Suprapubic skin (tissue), 4 donors: ENCODE results near the gene CATSPERB. TPM values are rescaled to one million over a fixed set of nuclear protein-coding genes. Genes with fewer than 3 reads are reported as not detected.
"Not testable (repeated sequence)": the region's sequence is repeated elsewhere in the genome, so short reads cannot be mapped to it uniquely, and the experiment has no call there.

Experiments used
- DNase-seq, 2 donors: peaks; one replicate each; pipeline ENCODE4 v3.0.0-alpha.2; 2019; ENCODE audit warnings: low spot score in 2 of 2
- H3K27ac ChIP-seq: fragments of 200-600 bp; sonication (generic); one replicate; pipeline ENCODE4 v1.5.1; 2019
- H3K27me3 ChIP-seq: fragments of 200-600 bp; sonication (generic); one replicate; pipeline ENCODE4 v1.5.1; 2019
- H3K36me3 ChIP-seq: fragments of 200-600 bp; sonication (generic); one replicate; pipeline ENCODE4 v1.5.1; 2019
- H3K4me1 ChIP-seq: fragments of 200-600 bp; sonication (generic); one replicate; pipeline ENCODE4 v1.5.1; 2019
- H3K4me3 ChIP-seq: fragments of 200-600 bp; sonication (generic); one replicate; pipeline ENCODE4 v1.5.1; 2019; ENCODE audit warnings: mild to moderate bottlenecking
- H3K9me3 ChIP-seq: fragments of 200-600 bp; sonication (generic); one replicate; pipeline ENCODE4 v1.5.1; 2019
- EP300 ChIP-seq: sonication (generic); formaldehyde crosslinking; IDR thresholded peaks from one replicate; pipeline ENCODE4 v1.6.1; 2017; ENCODE audit warnings: antibody characterized with exemption
- POLR2A ChIP-seq, 2 donors: fragments of 450-650 bp; IDR thresholded peaks; one replicate each; pipeline ENCODE4 v1.6.1; 2017; ENCODE audit warnings: antibody characterized with exemption in 2 of 2, mild to moderate bottlenecking in 2 of 2, moderate library complexity in 2 of 2
- POLR2AphosphoS5 ChIP-seq, 3 donors: sonication (generic); formaldehyde crosslinking; IDR thresholded peaks; one replicate each; pipeline ENCODE4 v1.6.1; 2017; ENCODE audit warnings: antibody characterized with exemption in 3 of 3
- whole genome bisulfite sequencing: methylation state at CpG from one replicate; pipeline ENCODE4 v1.1.5; 2018; 5-methylcytosine and 5-hydroxymethylcytosine counted together
- total RNA-seq, 4 donors: library from RNA; depleted of rRNA; stranded (reverse); fragments of >200 nt; gene quantifications; one replicate each; pipeline ENCODE4 v1.1.0, GENCODE V29; 2016
- TF ChIP-seq, protein P1 (sequence below), 2 donors: fragments of 200-600 bp in 1 of 2; fragments of 450-650 bp in 1 of 2; sonication (generic) in 1 of 2; IDR thresholded peaks; one replicate each; pipeline ENCODE4 v1.5.1; 2016 to 2019; ENCODE audit warnings: antibody characterized with exemption in 2 of 2, mild to moderate bottlenecking in 1 of 2, moderate library complexity in 1 of 2

The CATSPERB gene
- total RNA-seq, 4 donors from 2014 or later, result 0.16 to 1.3 (median 0.48) TPM

DNA sequence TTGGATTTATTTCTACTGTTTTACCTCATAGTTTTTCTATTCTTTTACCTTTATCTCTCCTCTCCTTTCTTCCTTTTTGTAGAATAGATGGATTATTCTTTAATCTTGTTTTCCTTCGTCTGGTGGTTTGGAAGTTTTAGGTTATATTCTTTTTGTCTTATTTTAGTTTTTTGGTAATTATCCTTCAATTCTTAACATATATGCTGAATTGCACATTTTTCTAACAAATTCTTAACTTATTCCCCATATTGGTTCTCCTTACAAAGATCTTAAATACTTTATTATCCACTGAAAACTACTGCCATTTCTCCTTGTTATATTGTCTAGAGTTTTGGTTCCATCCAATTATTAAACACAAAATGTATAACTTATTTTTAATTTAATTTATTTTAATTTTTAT is 42.3 kb downstream of the CATSPERB start:
- no peak for DNase-seq
- H3K4me3 ChIP-seq, result no peak overlapping the region
- H3K4me1 ChIP-seq, result no peaks in the 10 kb centered on the region
- H3K9me3 ChIP-seq, result peaks cover 6% of the 10 kb centered on the region
- 97% methylated on average over 1 of the region's 1 CpG for WGBS
- no peak overlapping the region for H3K27ac ChIP-seq
- no peaks in the 10 kb centered on the region for H3K27me3 ChIP-seq
- H3K36me3 ChIP-seq, result no peaks in the 10 kb centered on the region
- TF ChIP-seq, protein P1, sequence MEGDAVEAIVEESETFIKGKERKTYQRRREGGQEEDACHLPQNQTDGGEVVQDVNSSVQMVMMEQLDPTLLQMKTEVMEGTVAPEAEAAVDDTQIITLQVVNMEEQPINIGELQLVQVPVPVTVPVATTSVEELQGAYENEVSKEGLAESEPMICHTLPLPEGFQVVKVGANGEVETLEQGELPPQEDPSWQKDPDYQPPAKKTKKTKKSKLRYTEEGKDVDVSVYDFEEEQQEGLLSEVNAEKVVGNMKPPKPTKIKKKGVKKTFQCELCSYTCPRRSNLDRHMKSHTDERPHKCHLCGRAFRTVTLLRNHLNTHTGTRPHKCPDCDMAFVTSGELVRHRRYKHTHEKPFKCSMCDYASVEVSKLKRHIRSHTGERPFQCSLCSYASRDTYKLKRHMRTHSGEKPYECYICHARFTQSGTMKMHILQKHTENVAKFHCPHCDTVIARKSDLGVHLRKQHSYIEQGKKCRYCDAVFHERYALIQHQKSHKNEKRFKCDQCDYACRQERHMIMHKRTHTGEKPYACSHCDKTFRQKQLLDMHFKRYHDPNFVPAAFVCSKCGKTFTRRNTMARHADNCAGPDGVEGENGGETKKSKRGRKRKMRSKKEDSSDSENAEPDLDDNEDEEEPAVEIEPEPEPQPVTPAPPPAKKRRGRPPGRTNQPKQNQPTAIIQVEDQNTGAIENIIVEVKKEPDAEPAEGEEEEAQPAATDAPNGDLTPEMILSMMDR (IDR thresholded peaks at IDR 0.05), result no peak
- no peak for TF ChIP-seq POLR2A (IDR thresholded peaks at IDR 0.05)
- TF ChIP-seq POLR2AphosphoS5 (IDR thresholded peaks at IDR 0.05), result no peak
- no peak for TF ChIP-seq EP300

DNA sequence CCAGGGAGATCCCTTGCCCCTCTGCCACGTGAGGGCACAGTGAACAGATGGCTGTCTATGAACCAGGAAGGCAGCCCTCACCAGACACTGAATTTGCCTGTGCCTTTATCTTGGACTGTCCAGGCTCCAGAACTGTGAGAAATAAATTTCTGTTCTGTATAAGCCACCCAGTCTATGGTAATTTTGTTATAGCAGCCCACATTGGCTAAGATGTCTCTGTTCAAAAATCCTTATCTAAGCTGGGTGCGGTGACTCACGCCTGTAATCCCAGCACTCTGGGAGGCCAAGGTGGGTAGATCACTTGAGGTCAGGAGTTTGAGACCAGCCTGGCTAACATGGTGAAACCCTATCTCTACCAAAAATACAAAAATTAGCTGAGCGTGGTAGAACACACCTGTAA is 44.5 kb downstream of the CATSPERB start:
- H3K27ac ChIP-seq, H3K4me3 ChIP-seq, DNase-seq, H3K4me1 ChIP-seq, H3K9me3 ChIP-seq, H3K27me3 ChIP-seq, H3K36me3 ChIP-seq: not testable (repeated sequence)
- WGBS, result 87% methylated on average over 4 of the region's 4 CpGs

DNA sequence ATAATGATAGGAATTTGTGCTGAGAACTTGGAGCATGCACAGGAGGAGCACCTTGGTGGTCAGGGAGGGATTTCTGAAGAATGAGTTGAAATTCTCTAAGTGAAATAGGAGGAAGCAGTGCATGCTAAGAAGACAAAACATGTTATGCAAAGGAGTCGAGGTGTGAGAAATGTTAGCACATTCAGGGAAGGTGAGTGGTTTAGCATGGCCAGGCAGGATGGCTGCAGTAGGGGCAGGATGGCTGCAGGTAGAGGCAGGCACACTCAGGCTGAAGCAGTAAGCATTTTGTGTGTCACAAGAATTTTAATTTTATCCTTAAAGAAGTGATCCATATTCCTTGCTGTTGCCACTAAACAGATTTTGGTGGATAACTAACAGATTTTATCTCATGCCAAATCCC is 46.3 kb downstream of the CATSPERB start:
- H3K9me3 ChIP-seq, result peaks cover 5% of the 10 kb centered on the region
- no peak overlapping the region for H3K27ac ChIP-seq
- WGBS, result 53% methylated on average over 1 of the region's 1 CpG
- H3K4me3 ChIP-seq, result no peak overlapping the region
- TF ChIP-seq, protein P1 (IDR thresholded peaks at IDR 0.05), result no peak
- TF ChIP-seq POLR2AphosphoS5 (IDR thresholded peaks at IDR 0.05) (no peak), POLR2A (IDR thresholded peaks at IDR 0.05) (no peak), EP300 (no peak)
- H3K36me3 ChIP-seq, result no peaks in the 10 kb centered on the region
- H3K27me3 ChIP-seq, result no peaks in the 10 kb centered on the region
- H3K4me1 ChIP-seq, result no peaks in the 10 kb centered on the region
- DNase-seq, result no peak

DNA sequence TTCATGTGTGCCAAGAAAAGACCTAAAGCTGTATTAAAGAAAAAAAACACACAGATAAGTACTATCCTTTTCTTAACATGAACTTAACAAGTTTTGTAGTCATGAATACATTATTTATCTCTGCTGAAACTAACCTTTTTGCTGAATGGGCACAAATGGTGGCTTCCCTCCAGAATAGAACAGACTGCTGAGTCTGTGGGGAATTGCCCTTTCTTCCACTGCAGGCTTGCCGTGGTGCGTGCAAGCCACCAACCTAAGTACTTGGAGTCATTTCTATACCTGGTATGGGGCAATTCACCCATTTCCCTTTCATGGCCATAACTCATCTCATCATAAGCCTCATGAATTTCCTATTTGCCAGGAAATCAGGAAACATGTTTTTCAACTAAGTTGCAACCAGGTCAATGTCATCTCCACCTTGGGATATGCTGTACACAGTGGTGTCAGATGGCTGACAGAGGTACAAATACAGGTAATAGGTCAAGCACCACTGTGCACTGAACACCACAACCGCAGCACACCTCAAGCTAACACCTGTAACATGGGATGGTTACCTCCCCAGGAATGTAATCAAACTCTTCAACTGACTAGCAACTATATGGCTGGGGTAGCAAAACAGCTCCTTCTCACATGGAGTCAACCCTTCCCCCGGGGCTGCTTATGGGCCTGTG is 49.9 kb downstream of the CATSPERB start:
- no peak for DNase-seq
- Histone ChIP-seq H3K27ac (no peak overlapping the region), H3K9me3 (no peaks in the 10 kb centered on the region), H3K4me3 (no peak overlapping the region), H3K27me3 (no peaks in the 10 kb centered on the region), H3K36me3 (no peaks in the 10 kb centered on the region), H3K4me1 (no peaks in the 10 kb centered on the region)
- no peak for TF ChIP-seq POLR2AphosphoS5 (IDR thresholded peaks at IDR 0.05)
- no peak for TF ChIP-seq POLR2A (IDR thresholded peaks at IDR 0.05)
- no peak for TF ChIP-seq EP300
- TF ChIP-seq, protein P1 (IDR thresholded peaks at IDR 0.05), result no peak
- WGBS, result 65% methylated on average over 3 of the region's 4 CpGs

DNA sequence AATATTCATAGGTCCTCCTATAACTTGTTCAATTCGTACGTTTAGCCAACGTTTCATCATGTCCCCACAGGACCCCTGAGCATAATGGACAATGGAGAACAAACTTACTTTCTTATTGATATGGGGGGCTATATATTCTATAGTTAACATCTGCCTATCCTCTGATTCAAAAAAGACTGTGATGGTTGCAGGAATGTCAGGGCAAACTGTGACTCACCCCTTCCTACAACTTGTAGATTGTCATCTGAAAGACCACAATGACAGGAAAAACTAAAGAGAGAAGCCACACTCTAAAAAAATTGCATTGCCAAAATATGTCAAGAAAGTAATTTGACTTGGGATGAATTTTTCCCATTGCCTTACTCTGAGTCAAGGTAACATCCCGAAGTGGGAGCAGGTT is 50.8 kb downstream of the CATSPERB start:
- Histone ChIP-seq H3K9me3 (no peaks in the 10 kb centered on the region), H3K27me3 (no peaks in the 10 kb centered on the region), H3K4me1 (no peaks in the 10 kb centered on the region), H3K36me3 (no peaks in the 10 kb centered on the region), H3K27ac (no peak overlapping the region), H3K4me3 (no peak overlapping the region)
- TF ChIP-seq, protein P1 (IDR thresholded peaks at IDR 0.05), result no peak
- TF ChIP-seq POLR2A (IDR thresholded peaks at IDR 0.05) (no peak), POLR2AphosphoS5 (IDR thresholded peaks at IDR 0.05) (no peak), EP300 (no peak)
- WGBS, result 90% methylated on average over 4 of the region's 4 CpGs
- no peak for DNase-seq

DNA sequence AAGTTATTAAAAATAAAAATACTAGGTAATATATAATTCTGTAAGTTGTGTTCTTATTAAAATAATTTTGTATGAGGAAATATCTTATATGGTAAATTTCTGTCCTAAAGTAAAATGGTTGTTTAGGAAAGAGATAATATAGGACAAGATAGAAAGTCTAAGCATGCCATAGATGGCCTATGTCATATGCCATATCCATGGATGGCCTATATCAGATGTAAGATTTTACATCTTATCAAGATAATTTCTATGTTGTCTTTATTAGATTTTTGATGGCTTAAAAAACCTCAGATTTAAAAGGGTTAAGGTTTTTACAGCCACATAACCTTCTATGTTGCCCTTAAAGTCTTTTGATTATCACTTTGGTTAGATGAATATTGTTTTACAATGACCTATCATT is 52.6 kb downstream of the CATSPERB start:
- no peaks in the 10 kb centered on the region for H3K27me3 ChIP-seq
- no peak overlapping the region for H3K27ac ChIP-seq
- no peak for DNase-seq
- H3K4me1 ChIP-seq, result no peaks in the 10 kb centered on the region
- no peaks in the 10 kb centered on the region for H3K9me3 ChIP-seq
- no peak overlapping the region for H3K4me3 ChIP-seq
- H3K36me3 ChIP-seq, result no peaks in the 10 kb centered on the region
- no peak for TF ChIP-seq POLR2AphosphoS5 (IDR thresholded peaks at IDR 0.05)
- no peak for TF ChIP-seq POLR2A (IDR thresholded peaks at IDR 0.05)
- TF ChIP-seq, protein P1 (IDR thresholded peaks at IDR 0.05), result no peak
- no peak for TF ChIP-seq EP300

DNA sequence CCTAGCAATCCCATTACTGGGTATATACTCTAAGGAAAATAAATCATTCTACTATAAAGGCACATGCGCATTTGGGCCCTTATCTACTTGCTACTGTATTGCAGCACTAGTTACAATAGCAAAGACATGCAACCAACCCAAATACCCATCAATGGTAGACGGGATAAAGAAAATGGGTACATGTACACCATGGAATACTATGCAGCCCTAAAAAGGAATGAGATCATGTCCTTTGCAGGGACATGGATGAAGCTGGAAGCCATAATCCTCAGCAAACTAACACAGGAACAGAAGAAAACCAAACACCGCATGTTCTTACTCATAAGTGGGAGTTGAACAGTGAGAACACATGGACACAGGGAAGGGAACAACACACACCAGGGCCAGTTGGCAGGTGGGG is 54.2 kb downstream of the CATSPERB start:
- not testable (repeated sequence) for DNase-seq

More for the DNA sequence above, 54.2 kb downstream of the CATSPERB start:
- not testable (repeated sequence) for H3K27ac ChIP-seq, H3K36me3 ChIP-seq, H3K27me3 ChIP-seq, H3K4me1 ChIP-seq, H3K4me3 ChIP-seq, H3K9me3 ChIP-seq
- WGBS, result 90% methylated on average over 3 of the region's 3 CpGs
